ENCODE results near the gene LMNTD1.
"Not testable (repeated sequence)": the region's sequence is repeated elsewhere in the genome, so short reads cannot be mapped to it uniquely, and the experiment has no call there.

LMNTD1 gene

DNA sequence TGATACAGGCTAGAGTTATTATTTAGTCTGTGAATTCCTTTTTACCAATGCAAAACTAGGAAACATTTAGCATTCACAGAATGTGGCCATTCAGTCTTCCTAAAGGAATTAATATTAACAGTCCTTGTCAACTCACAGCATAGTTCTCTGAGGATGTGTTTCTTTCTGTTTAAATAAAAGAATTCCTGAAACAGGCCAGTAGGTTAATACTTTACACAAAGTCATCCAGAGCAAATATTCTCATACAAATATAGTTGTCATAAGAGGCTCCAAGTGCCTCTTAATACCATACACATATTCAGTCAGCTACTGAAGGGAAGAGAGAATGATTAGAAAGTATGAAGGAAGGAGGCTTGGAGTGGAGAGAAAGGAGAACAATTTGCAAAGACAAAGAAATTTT is 120.1 kb downstream of the LMNTD1 start:
- DNase-seq (ENCODE audit: low read depth in 2 of 2) = no peak

GRCh38 chr12:25427337-25428249 is 125.5 kb downstream of the LMNTD1 start:
- no peak for DNase-seq (ENCODE audit: low read depth in 2 of 2)

- not testable (repeated sequence) for DNase-seq (ENCODE audit: low read depth in 2 of 2)
Observed at GRCh38 chr12:25426821-25427220, 126.3 kb downstream of the LMNTD1 start.

Measured in stimulated activated CD4-positive, alpha-beta T cell treated with anti-CD3 and anti-CD28 coated beads, Interleukin-12 subunit alpha, Interleukin-12 subunit beta, amount 100 ng/mL, for 24 hours (primary cell).